HG03060 (cell line): Measurements from ENCODE around the gene EML1.
"Not testable (repeated sequence)": the region's sequence is repeated elsewhere in the genome, so short reads cannot be mapped to it uniquely, and the experiment has no call there.

ENCODE experiments used
- ATAC-seq: cut with Tn5 transposase; IDR thresholded peaks from one replicate; pipeline ENCODE4 v1.9.1; 2021; ENCODE audit warnings: low read depth, moderate number of reproducible peaks; ENCODE audit not compliant: unreplicated experiment

Gene EML1

GRCh38 chr14:99755068-99755405, 38.2 kb upstream of the EML1 start:
- ATAC-seq, result no peak

- ATAC-seq, result no peak
These were observed 37.3 kb upstream of the EML1 start for GRCh38 chr14:99755629-99756603.

- ATAC-seq, result no peak
These were observed 36.4 kb upstream of the EML1 start for GRCh38 chr14:99756796-99757195.

- ATAC-seq, result no peak
These were observed 35.7 kb upstream of the EML1 start for GRCh38 chr14:99757331-99758070.

- no peak for ATAC-seq
These were observed 34.9 kb upstream of the EML1 start for GRCh38 chr14:99758121-99758821.

GRCh38 chr14:99758872-99759545, 34.2 kb upstream of the EML1 start:
- ATAC-seq, result no peak

GRCh38 chr14:99759546-99759925, 33.7 kb upstream of the EML1 start:
- no peak for ATAC-seq

- no peak for ATAC-seq
These were observed 32.4 kb upstream of the EML1 start for GRCh38 chr14:99760817-99761216.

- not testable (repeated sequence) for ATAC-seq
These were observed 30.3 kb upstream of the EML1 start for GRCh38 chr14:99762911-99763310.

GRCh38 chr14:99763527-99764221, 29.5 kb upstream of the EML1 start:
- no peak for ATAC-seq

- no peak for ATAC-seq
These were observed 28.9 kb upstream of the EML1 start for GRCh38 chr14:99764222-99764706.

- ATAC-seq, result no peak
These were observed 24.8 kb upstream of the EML1 start for GRCh38 chr14:99768381-99768780.

GRCh38 chr14:99769123-99769522, 24.1 kb upstream of the EML1 start:
- ATAC-seq, result no peak

GRCh38 chr14:99769799-99770198, 23.4 kb upstream of the EML1 start:
- ATAC-seq, result no peak

- ATAC-seq, result no peak
These were observed 20.6 kb upstream of the EML1 start for GRCh38 chr14:99772371-99773283.

GRCh38 chr14:99773521-99774497, 19.4 kb upstream of the EML1 start:
- no peak for ATAC-seq

- ATAC-seq, result no peak
These were observed 18.5 kb upstream of the EML1 start for GRCh38 chr14:99774556-99775307.
